Neuronal stem cell (in vitro differentiated cells): ENCODE results near the gene KIAA0753.

Experiments
- DNase-seq: peaks from one replicate; pipeline ENCODE4 v3.0.0-alpha.2; 2013; ENCODE audit warnings: low spot score
- H2AFZ ChIP-seq: one replicate; pipeline ENCODE4 v1.6.1; 2013; ENCODE audit warnings: mild to moderate bottlenecking, low read length, inconsistent platforms
- H2AK5ac ChIP-seq: 2 replicates; pipeline ENCODE4 v1.6.1; 2013; ENCODE audit warnings: low read depth, mild to moderate bottlenecking, inconsistent platforms, low read length, moderate library complexity, mixed read lengths
- H2BK120ac ChIP-seq: 2 replicates; pipeline ENCODE4 v1.6.1; 2013; ENCODE audit warnings: low read depth, mild to moderate bottlenecking, inconsistent platforms, low read length, moderate library complexity, mixed read lengths
- H2BK12ac ChIP-seq: one replicate; pipeline ENCODE4 v1.6.1; 2013; ENCODE audit warnings: low read length, inconsistent platforms
- H2BK15ac ChIP-seq: 2 replicates; pipeline ENCODE4 v1.6.1; 2013; ENCODE audit warnings: mild to moderate bottlenecking, low read length, inconsistent platforms, mixed read lengths
- H2BK5ac ChIP-seq: one replicate; pipeline ENCODE4 v1.6.1; 2013; ENCODE audit warnings: inconsistent platforms, mild to moderate bottlenecking, low read length, moderate library complexity
- H3K14ac ChIP-seq: one replicate; pipeline ENCODE4 v1.6.1; 2013; ENCODE audit warnings: low read length, inconsistent platforms
- H3K18ac ChIP-seq: 2 replicates; pipeline ENCODE4 v1.6.1; 2013; ENCODE audit warnings: low read length, inconsistent platforms
- H3K23ac ChIP-seq: 2 replicates; pipeline ENCODE4 v1.6.1; 2013; ENCODE audit warnings: low read depth, mild to moderate bottlenecking, mixed read lengths, low read length, inconsistent platforms; ENCODE audit not compliant: poor library complexity
- H3K27ac ChIP-seq: replicated peaks from 3 replicates; pipeline ENCODE4 v1.5.1; 2013; ENCODE audit warnings: low read length, inconsistent platforms
- H3K27me3 ChIP-seq, 3 experiments: 2 replicates each; pipeline ENCODE4 v1.6.1; 2013; ENCODE audit warnings: low read length in 3 of 3, mild to moderate bottlenecking in 2 of 3, inconsistent platforms in 1 of 3, low read depth in 1 of 3, mixed read lengths in 1 of 3, moderate library complexity in 1 of 3; ENCODE audit not compliant: control insufficient read depth in 3 of 3, insufficient read depth in 3 of 3
- H3K36me3 ChIP-seq, 2 donors: replicated peaks in 1 of 2; 2 replicates each; pipeline ENCODE4 v1.6.1; 2013; ENCODE audit warnings: low read length in 2 of 2; ENCODE audit not compliant: control insufficient read depth in 2 of 2, insufficient read depth in 2 of 2
- H3K4ac ChIP-seq: 2 replicates; pipeline ENCODE4 v1.6.1; 2013; ENCODE audit warnings: inconsistent platforms, mild to moderate bottlenecking, low read length, moderate library complexity
- H3K4me1 ChIP-seq, 2 donors: 1 replicate in 1 of 2; 2 replicates in 1 of 2; pipeline ENCODE4 v1.6.1; 2013; ENCODE audit warnings: low read length in 2 of 2, low read depth in 1 of 2; ENCODE audit not compliant: control insufficient read depth in 2 of 2, insufficient read depth in 1 of 2
- H3K4me2 ChIP-seq: one replicate; pipeline ENCODE4 v1.6.1; 2013; ENCODE audit warnings: mild to moderate bottlenecking, low read length, inconsistent platforms; ENCODE audit not compliant: insufficient read depth, poor library complexity, severe bottlenecking
- H3K4me3 ChIP-seq, 2 donors: 2 replicates each; pipeline ENCODE4 v1.5.1; 2013; ENCODE audit warnings: low read length in 2 of 2, mild to moderate bottlenecking in 2 of 2, inconsistent platforms in 1 of 2, moderate library complexity in 1 of 2
- H3K79me1 ChIP-seq: one replicate; pipeline ENCODE4 v1.6.1; 2013; ENCODE audit warnings: low read depth, mild to moderate bottlenecking, inconsistent platforms, low read length, moderate library complexity
- H3K9ac ChIP-seq: one replicate; pipeline ENCODE4 v1.6.1; 2013; ENCODE audit warnings: mild to moderate bottlenecking, low read depth, low read length, inconsistent platforms; ENCODE audit not compliant: poor library complexity
- H3K9me3 ChIP-seq, 2 donors: replicated peaks in 1 of 2; 2 replicates each; pipeline versions ENCODE3 to v1.6.1; 2013; ENCODE audit warnings: low read length in 2 of 2, mild to moderate bottlenecking in 2 of 2, inconsistent platforms in 1 of 2, low read depth in 1 of 2, mixed read lengths in 1 of 2, moderate library complexity in 1 of 2; ENCODE audit not compliant: control insufficient read depth in 2 of 2, insufficient read depth in 1 of 2
- H4K8ac ChIP-seq: one replicate; pipeline ENCODE4 v1.6.1; 2013; ENCODE audit warnings: low read depth, mild to moderate bottlenecking, inconsistent platforms, low read length, moderate library complexity
- H4K91ac ChIP-seq: one replicate; pipeline ENCODE4 v1.6.1; 2013; ENCODE audit warnings: low read length, low read depth, mild to moderate bottlenecking, inconsistent platforms; ENCODE audit not compliant: poor library complexity
- WGBS, 2 donors: extraction: QIAGEN DNeasy Blood & Tissue Kit; methylation state at CpG; one replicate each; pipeline ENCODE4 v1.1.7; 2013; ENCODE audit warnings: missing lambda C conversion rate in 2 of 2, mixed read lengths in 1 of 2; ENCODE audit not compliant: insufficient read length in 2 of 2, insufficient replicate concordance in 1 of 2; ENCODE audit errors: extremely low coverage in 2 of 2; 5-methylcytosine and 5-hydroxymethylcytosine counted together

The KIAA0753 gene

DNA sequence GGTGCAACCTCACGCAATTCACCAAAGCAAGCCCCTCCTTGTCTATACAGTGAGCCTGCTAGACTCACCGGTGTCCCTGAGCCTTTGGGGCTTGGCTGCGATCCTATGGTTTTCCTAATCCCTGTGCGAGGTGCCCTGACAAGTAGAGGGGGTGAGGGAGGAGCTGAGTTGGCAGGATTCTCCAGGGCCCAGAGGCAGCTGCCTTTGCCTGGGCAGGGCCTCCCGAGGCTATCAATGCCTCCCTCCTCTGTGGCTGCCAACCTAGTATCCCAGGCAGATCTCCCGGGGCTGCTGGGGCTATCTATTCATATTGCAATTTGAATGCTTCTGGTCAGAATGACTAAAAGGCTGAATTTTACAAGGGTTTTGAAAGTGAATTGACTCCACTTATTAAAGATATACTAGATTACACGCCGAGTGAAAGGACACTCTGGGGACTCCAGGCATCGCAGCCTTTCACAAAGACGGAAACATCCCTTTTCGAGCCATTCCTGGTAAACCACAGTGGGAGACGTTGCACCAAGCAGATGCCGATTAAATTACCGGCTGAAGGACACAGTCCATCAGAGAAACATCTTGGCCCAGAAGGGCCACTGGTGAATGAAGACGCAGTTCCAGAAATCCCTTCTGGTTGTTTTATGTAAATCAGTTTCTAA, 72.9 kb downstream of the KIAA0753 start:
- no peak for DNase-seq
- no peaks in the 10 kb centered on the region for H3K79me1 ChIP-seq
- no peak overlapping the region for H3K27ac ChIP-seq
- H2BK5ac ChIP-seq = no peak overlapping the region
- H2BK15ac ChIP-seq = no peak overlapping the region
- no peak overlapping the region for H2BK120ac ChIP-seq
- H3K4ac ChIP-seq = no peak overlapping the region
- H3K23ac ChIP-seq = no peak overlapping the region
- no peak overlapping the region for H4K91ac ChIP-seq
- no peaks in the 10 kb centered on the region for H3K9me3 ChIP-seq
- H2AFZ ChIP-seq = no peak overlapping the region
- H2BK12ac ChIP-seq = no peak overlapping the region
- WGBS, 2 donors = no CpG with 5 or more reads among the region's 15 CpGs
- no peak overlapping the region for H3K14ac ChIP-seq
- H4K8ac ChIP-seq = no peak overlapping the region
- no peak overlapping the region for H2AK5ac ChIP-seq
- no peak overlapping the region for H3K9ac ChIP-seq
- no peak overlapping the region for H3K4me2 ChIP-seq
- no peaks in the 10 kb centered on the region for H3K27me3 ChIP-seq
- no peak overlapping the region for H3K4me3 ChIP-seq
- peak overlapping the region; percentile 50 for H3K18ac ChIP-seq
- H3K36me3 ChIP-seq = peaks cover 0 to 3% of the 10 kb centered on the region in 2 donors
- peaks cover 0 to 15% of the 10 kb centered on the region in 2 donors for H3K4me1 ChIP-seq

GRCh38 chr17:6561446-6561845, 79.1 kb downstream of the KIAA0753 start:
- Histone ChIP-seq H2BK12ac (no peak overlapping the region), H3K4me1 (peaks cover 0 to 7% of the 10 kb centered on the region in 2 donors), H2BK5ac (no peak overlapping the region), H3K79me1 (no peaks in the 10 kb centered on the region), H3K4ac (no peak overlapping the region), H3K36me3 (no peaks in the 10 kb centered on the region), H3K18ac (no peak overlapping the region), H3K14ac (no peak overlapping the region), H2BK120ac (no peak overlapping the region), H3K9ac (no peak overlapping the region), H2AFZ (no peak overlapping the region), H3K27me3 (peaks cover 7 to 28% (median 18%) of the 10 kb centered on the region in 3 experiments), H3K27ac (no peak overlapping the region), H2BK15ac (no peak overlapping the region), H3K23ac (no peak overlapping the region), H4K8ac (no peak overlapping the region), H2AK5ac (no peak overlapping the region), H3K4me2 (no peak overlapping the region), H3K9me3 (no peaks in the 10 kb centered on the region), H4K91ac (no peak overlapping the region), H3K4me3 (no peak overlapping the region)
- DNase-seq = no peak

GRCh38 chr17:6560496-6560895, 80.0 kb downstream of the KIAA0753 start:
- Histone ChIP-seq H3K23ac (no peak overlapping the region), H2BK15ac (no peak overlapping the region), H4K8ac (no peak overlapping the region), H3K27me3 (peaks cover 8 to 33% (median 24%) of the 10 kb centered on the region in 3 experiments), H3K4me3 (no peak overlapping the region), H2BK5ac (no peak overlapping the region), H2AFZ (no peak overlapping the region), H3K27ac (no peak overlapping the region), H2BK12ac (no peak overlapping the region), H3K14ac (no peak overlapping the region), H3K4me1 (peaks cover 5 to 8% of the 10 kb centered on the region in 2 donors), H2AK5ac (no peak overlapping the region), H3K36me3 (no peaks in the 10 kb centered on the region), H3K9me3 (no peaks in the 10 kb centered on the region), H3K79me1 (no peaks in the 10 kb centered on the region), H3K18ac (no peak overlapping the region), H3K4ac (no peak overlapping the region), H2BK120ac (no peak overlapping the region), H4K91ac (no peak overlapping the region), H3K4me2 (no peak overlapping the region), H3K9ac (no peak overlapping the region)
- WGBS, 2 donors = no CpG with 5 or more reads among the region's 3 CpGs
- no peak for DNase-seq

DNA sequence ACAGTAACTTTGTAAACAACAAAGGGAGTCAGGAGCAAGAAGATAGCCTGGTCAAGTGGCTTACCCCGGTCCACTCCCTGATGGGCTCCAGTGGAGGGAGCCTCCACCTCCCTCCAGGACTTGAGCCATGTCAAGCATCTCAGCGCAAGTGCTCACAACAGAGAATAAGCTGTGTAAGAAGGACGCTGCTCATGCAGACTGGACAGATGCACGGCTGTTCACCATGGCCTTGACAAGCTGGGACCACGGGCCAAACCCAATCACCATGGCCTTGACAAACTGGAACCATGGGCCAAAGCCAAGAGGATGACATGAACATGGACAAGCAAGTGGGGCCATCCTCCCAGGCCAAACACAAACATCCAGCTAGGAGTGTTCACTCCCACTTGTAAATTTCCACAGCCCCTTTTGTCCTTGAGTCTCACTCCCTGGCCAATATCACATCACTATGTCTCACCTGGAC, 80.7 kb downstream of the KIAA0753 start:
- Histone ChIP-seq H2BK5ac (no peak overlapping the region), H2BK12ac (no peak overlapping the region), H3K14ac (no peak overlapping the region), H2BK120ac (no peak overlapping the region), H3K18ac (no peak overlapping the region), H4K91ac (no peak overlapping the region), H3K79me1 (no peaks in the 10 kb centered on the region), H3K9me3 (no peaks in the 10 kb centered on the region), H2AFZ (no peak overlapping the region), H4K8ac (no peak overlapping the region), H3K4me2 (no peak overlapping the region), H3K36me3 (no peaks in the 10 kb centered on the region), H3K9ac (no peak overlapping the region), H3K4me3 (no peak overlapping the region), H3K27ac (no peak overlapping the region), H3K27me3 (peaks cover 13 to 40% (median 31%) of the 10 kb centered on the region in 3 experiments), H3K4ac (no peak overlapping the region), H3K4me1 (peaks cover 9 to 14% of the 10 kb centered on the region in 2 donors), H3K23ac (no peak overlapping the region), H2AK5ac (no peak overlapping the region), H2BK15ac (no peak overlapping the region)
- DNase-seq = no peak
- WGBS, 2 donors = no CpG with 5 or more reads among the region's 5 CpGs
